Posterior cingulate gyrus (tissue), 11 donors: Measurements from ENCODE around the gene NT5M.
A peak's percentile ranks its signal among the peaks of the same experiment; 100 is the strongest.
"Not testable (repeated sequence)": the region's sequence is repeated elsewhere in the genome, so short reads cannot be mapped to it uniquely, and the experiment has no call there.

Source experiments
- DNase-seq, 10 donors: peaks; one replicate each; pipeline versions ENCODE4 v3.0.0 to v3.0.0-alpha.2; 2020 to 2021; ENCODE audit warnings: mixed read lengths in 3 of 10
- intact Hi-C: fragments of 100-400 bp; cut with DNase I; formaldehyde crosslinking; loops from one replicate; pipeline ENCODE4 v1.15.1; 2023

NT5M gene

GRCh38 chr17:17300624-17301568, 2.3 kb upstream of the NT5M start:
- intact Hi-C loops: no loop called here

GRCh38 chr17:17301659-17302058, 1.5 kb upstream of the NT5M start:
- intact Hi-C loops, DNase-seq: not testable (repeated sequence)

More at GRCh38 chr17:17300624-17301568, 2.3 kb upstream of the NT5M start:
- peak in 6 of 10 donors; percentile 6 to 90 (median 31) for DNase-seq

DNA sequence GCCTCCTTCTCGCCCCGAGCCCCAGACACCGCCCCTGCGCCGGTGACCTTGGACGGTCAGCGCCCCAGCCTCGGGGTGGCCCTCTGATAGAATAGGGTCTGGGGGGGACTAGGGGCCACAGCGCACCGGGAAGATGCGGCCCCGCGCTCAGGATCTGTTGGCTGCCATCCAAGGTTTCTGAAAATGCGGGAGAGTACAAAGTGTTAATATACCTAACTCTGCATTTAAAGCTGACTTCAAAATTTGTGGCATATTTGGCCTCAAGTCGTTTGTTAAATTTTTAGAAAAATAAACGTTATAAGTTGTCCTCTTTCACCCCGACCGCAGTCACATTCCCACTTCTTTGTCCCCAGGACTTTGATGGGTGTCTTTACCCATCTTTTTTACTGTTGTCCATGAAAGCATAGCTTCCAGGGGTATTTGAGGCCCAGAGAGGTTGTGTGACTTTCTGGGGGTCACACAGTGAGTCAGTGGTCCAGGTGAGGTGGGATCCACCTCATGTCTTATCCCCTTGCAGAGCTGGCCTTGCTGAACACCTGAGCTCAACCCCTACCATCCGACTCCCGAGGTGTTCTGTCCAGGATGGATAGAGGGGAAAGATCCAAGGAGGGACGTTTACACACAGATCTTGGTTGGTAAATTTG, 796 bp downstream of the NT5M start:
- intact Hi-C loops: no loop called here
- DNase-seq: no peak

DNA sequence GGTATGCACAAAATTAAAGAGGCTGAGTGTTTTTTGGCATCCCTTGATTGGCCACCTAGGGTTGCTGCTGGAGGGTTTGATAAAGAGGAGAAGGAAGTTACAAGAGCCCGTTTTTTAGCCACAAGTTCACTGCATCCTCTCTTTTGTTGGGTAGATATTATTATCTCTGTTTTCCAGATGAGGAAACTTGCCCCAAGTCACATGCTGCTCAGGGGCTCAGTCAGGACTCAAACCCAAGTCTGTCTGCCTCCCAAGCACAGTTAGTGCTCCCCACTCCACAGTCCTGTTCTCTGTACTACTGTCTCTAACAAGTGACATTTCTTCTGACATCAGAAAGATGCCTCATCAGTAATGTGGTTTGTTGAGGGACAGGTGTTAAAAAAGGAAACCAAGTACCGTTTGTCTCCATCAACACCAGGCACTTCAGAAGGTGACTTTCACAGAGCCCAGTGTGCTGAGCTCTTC, 1.4 kb downstream of the NT5M start:
- intact Hi-C loops: no loop called here
- DNase-seq: no peak

DNA sequence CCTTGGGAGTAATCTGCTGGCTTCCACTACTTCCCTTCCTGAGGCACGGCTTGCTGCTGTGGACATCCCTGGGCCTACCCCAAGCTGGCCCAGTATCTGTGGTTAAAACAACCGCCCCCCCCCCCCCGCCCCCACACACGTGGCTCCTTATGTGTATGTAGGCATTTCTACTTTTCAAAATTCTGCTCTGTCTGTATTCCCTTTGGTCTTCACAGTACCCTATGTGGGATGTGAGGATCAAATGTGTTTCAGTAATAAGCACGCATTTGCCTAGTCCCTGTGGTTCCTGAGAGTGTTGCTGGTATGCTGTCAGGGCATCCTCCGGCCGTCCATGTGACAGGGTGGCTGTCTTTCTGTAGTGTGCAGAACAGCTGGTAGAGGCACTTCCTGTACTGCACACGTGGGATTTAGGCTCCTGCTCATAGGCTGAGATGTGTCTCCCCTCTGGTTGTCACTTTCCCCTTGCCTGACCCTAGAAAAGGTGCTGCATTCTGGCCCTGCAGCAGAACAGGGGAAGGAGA, 2.2 kb downstream of the NT5M start:
- peak in 6 of 10 donors; percentile 32 to 91 (median 63) for DNase-seq
- intact Hi-C loops: no loop called here

DNA sequence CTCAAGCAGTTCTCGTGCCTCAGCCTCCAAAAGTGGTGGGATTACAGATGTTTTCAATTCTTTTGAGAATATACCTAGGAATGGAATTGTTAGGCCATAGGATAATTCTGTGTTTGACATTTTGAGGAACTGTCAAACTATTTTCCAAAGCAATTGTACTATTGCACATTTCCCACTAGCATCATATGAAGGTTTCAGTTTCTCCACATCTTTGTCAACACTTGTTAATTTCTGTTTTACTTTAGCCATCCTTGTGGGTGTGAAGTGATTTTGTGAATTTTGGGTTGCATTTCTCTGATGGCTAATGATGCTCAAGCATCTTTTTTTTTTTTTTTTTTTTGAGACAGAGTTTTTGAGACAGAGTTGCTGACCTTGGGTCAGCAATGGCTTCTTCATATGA, 6.2 kb downstream of the NT5M start:
- intact Hi-C loops: no loop called here
- no peak for DNase-seq

DNA sequence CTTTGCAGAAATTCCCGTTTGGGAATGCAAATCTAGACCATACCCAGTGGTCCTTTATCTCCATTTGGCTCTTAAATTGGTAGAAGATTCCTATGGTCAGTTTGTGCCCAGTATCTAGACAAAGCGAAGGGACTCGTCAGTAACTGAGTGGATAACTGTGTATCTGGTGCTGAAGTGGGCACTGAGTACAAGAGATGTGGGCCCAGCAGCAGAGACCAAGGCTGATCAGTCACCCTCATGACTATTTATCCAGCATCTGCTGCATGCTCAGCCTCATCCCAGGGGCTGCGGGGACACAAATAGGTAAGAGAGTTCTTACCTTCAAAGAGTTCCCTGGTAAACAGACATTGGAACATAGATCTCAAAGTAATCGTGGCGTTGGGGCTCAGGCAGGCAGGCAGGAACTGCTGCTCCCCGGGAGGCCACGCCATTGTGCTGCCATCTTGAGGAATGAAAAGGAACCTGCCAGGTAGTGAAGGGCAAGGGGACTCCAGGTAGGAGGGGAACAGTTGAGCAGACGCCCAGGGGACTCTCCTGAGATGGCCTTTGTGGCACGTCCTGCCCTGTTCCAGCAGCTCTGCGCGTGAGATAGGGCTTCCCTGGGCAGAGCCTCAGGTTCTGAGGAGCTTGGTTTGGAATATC, 10.3 kb downstream of the NT5M start:
- intact Hi-C loops: loop anchor here (10.0 kb wide), 1 partner anchor 309 kb away; no protein-coding TSS in a partner anchor
- peak in 8 of 10 donors; percentile 22 to 92 (median 54) for DNase-seq

DNA sequence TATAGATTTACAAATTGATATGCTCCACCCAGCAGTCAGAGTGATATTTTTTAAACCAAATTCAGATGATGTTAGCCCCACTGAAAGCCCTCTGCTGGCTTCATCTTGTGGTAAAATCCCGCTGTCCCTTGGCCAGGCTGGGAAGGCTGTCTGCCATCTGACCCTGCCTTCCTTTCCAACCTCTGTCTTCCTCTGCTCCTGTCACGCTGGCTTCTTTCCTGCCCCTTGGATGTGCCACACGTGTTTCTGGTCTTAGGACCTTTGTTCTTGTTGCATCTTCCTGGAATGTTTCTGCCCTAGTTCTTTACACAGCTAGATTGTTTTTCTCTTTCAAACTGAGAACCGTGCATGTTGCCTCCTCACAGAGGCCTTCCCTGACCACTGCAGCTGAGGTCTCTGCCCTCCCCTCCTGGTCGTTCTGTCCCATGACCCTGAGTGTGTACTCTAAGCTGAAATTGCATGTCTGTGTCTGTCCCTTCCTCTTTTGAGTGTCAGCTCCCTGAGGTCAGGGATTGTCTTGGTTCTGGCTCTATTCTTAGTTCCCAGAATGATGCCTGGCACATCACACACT, 11.4 kb downstream of the NT5M start:
- DNase-seq: peak in 2 of 10 donors; percentile 27 to 35
- intact Hi-C loops: loop anchor here (10.0 kb wide), 1 partner anchor 310 kb away; no protein-coding TSS in a partner anchor

GRCh38 chr17:17315142-17315821, 12.1 kb downstream of the NT5M start:
- peak in 2 of 10 donors; percentile 50 to 72 for DNase-seq
- intact Hi-C loops: loop anchor here (10.0 kb wide), 1 partner anchor 310 kb away; no protein-coding TSS in a partner anchor

- DNase-seq: peak in 3 of 10 donors; percentile 35 to 75 (median 42)
- intact Hi-C loops: no loop called here
Observed at GRCh38 chr17:17320188-17320910, 17.2 kb downstream of the NT5M start.

GRCh38 chr17:17320911-17321220, 17.7 kb downstream of the NT5M start:
- intact Hi-C loops: no loop called here
- peak in 3 of 10 donors; percentile 29 to 61 (median 46) for DNase-seq

DNA sequence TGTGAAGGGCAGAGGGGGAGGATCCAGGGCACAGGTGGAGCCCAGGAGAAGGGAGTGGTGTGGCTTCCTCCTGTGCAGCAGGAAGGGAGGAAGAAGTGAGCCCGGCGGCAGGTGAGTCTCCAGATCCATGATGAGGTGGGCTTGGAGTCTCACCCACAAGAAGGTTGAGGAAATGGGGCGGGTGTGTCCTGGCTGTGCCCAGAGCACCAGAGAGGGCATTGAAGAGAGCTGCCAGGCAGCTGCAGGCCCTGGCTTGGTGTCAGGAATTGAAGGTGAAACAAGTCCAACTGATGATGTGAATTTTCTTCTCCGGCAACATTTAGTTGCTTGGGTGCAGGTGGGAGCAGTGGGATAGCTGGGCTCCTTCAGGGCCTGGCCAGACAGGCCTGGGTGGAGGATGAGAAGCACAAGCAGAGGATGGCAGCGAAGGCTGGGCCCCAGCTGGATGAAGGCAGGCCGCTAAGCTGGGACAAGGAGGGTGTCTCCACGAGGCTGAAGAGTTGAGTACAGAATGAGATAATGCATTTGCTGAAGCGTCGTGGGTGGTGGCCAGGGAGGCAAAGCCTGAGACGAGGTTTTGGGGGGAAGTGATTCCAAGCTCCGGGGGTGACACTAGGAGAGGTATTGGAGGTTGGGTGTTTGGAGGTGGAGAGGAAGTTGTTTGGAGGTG, 18.3 kb downstream of the NT5M start:
- DNase-seq: peak in 3 of 10 donors; percentile 46 to 70 (median 57)
- intact Hi-C loops: no loop called here

DNA sequence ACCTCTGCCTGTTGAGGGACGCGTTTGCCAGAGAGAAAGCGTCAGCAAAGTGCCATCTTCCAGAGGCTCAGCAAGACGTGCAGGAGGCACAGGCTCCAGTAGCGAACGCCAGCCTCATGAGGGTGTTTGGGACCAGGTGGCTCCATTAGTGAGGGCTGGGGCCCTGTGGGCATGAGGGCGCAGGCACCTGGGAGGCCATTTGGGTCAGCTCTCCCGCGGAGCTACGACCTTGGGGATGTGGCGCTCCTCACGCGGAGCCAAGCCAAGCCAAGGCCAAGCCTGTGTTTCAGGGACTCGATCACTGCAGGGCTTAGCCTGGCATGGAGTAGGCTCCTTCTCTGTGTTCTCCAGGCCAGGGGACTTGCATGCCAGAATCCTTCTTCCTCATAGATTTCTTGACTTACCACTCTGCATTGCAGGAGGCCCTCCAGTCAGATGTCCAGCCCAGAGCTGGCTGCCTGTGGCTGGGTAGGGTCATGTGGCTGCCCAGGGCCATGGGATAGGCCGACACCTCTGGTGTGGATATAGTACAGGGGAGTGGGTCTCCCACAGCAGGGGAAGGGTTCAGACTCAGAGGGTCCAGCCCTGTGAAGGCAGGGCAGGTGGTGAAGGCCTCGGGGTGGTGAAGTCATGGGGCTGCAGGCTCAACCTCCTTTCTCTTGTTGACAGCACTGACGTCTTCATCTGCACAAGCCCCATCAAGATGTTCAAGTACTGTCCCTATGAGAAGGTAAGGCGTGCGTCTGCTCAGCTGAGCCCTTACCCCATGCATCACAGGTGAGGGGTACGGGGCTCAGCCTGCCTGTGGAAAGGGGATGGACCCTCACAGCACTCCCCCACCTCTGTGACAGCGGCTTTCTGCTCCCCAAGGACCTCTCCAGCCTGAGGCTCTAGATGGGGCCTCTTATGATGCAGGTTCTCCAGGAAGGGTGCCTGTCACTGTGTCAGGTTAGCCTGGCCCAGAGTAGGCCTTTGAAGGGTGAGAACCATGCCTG, 19.6 kb downstream of the NT5M start:
- intact Hi-C loops: no loop called here
- DNase-seq: peak in 3 of 10 donors; percentile 52 to 69 (median 65)

DNA sequence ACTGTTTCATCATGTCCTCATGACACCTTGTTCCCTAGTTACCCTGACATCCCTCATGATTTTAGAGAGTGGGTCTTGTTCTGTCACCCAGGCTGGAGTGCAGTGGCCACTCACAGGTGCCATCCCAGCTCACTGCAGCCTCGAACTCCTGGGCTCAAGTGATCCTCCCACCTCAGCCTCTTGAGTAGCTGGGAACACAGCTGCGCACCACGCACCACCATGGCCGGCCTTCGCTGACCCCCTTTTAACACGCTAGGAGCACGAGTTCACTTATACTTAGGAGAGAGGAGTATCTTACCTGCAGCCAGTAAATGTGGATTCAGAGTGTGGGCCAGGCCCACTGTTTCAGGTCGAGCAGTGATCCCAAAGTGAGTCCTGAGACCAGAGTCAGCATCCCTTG, 21.4 kb downstream of the NT5M start:
- DNase-seq: peak in 3 of 10 donors; percentile 30 to 50 (median 41)
- intact Hi-C loops: no loop called here

- peak in 2 of 10 donors; percentile 47 to 51 for DNase-seq
- intact Hi-C loops: no loop called here
Observed at GRCh38 chr17:17325228-17325627, 22.1 kb downstream of the NT5M start.

GRCh38 chr17:17325816-17326215, 22.6 kb downstream of the NT5M start:
- intact Hi-C loops: no loop called here

DNA sequence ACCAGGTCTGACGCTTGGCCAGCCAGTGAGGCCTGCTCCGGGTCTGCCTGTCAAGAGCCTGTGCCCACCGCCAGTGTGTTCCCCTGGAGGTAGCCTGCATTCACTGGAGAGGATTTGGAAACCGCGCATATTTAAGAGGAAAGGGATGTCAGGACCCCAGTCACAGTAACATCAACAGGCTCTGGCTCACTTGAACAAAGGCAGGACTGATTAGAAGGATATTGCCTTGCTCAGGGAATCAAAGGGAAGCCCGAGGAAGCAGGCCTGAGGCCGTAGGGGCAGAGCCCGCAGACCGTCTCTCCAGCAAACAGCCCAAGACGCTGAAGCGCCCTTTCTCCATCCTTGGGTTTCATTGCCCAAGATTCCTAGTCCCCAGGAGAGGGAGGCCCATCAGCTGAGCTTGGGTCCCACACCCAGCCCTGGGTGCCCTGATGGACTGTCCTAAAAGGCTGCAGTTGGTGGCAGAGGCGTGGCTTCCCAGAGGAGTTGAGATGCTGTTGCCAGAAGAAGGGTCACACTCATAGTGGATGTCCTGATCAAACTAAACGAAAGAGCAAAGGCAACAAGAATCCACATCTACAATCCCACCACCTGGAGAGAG, 23.2 kb downstream of the NT5M start:
- peak in 2 of 10 donors; percentile 49 to 74 for DNase-seq
- intact Hi-C loops: no loop called here

More at GRCh38 chr17:17325816-17326215, 22.6 kb downstream of the NT5M start:
- DNase-seq: peak in 2 of 10 donors; percentile 35 to 63
